Activated CD4-positive, alpha-beta T cell treated with anti-CD3 and anti-CD28 coated beads, Interleukin-2, Interleukin-4, amounts not matched to agents 100 ng/mL and 50 ng/mL, durations not matched to agents 16 hours and 8 hours (primary cell): ENCODE measurements around the gene RBM19.
"Not testable (repeated sequence)": the region's sequence is repeated elsewhere in the genome, so short reads cannot be mapped to it uniquely, and the experiment has no call there.

Source experiments
- DNase-seq: peaks from one replicate; pipeline ENCODE4 v3.0.0-alpha.2; 2020; ENCODE audit warnings: low spot score

RBM19 gene

DNA sequence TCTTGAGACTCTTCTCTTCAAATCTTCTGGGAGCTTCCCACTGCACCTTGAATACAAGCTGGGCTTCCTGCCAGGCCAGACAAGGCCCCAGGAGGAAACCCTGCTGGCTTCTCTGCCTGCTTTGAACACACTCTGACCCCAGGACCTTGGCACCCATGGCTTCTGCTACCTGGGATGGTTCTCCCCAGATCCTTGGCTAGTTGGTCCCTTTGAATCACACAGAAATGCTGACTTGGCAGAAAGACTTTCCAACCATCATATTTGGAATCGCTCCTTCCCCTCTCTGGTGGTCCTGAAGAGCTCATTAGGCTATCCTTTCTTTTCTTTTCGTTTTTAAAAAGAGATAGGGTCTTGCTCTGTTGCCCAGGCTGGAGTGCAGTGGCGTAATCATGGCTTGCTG is 132.7 kb downstream of the RBM19 start:
- DNase-seq, result no peak

DNA sequence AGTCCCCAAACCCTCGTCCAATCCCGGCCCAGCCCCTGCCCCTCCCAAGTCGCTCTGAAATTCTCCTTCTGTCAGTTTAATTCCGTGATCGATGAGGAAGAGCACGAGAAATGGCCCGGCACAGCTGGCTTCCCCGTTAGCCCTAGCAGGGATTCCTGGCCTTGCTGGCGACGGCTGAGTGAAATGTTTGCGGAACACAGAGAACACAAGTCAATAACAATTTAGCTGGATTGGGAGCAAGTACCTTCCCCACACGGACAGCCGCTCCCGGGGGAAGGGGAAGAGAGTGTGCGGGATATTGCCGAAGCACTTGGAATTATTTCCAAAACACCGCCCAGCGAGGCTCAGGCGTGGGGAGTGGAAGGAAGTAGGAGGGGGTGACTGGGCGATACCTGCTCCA is 134.6 kb downstream of the RBM19 start:
- no peak for DNase-seq

DNA sequence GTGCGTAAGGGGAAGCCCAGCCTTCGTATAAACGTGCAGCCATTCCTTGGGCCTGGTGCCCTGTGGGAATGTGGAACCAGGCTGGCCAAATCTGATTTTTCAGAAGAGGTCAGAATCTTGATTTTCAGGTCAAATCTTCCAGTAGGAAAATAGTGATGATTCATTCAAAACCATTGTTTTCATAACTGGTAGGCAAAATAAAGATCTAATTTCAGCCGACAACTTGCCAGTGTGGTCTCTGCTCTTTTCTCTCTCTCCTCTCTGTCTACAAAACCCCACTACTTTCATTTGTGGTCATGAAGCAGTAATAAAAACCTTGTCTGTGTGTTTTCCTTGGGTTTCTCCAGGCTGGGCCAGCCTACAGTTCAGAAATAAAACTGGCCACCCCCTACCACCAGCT is 135.1 kb downstream of the RBM19 start:
- no peak for DNase-seq

DNA sequence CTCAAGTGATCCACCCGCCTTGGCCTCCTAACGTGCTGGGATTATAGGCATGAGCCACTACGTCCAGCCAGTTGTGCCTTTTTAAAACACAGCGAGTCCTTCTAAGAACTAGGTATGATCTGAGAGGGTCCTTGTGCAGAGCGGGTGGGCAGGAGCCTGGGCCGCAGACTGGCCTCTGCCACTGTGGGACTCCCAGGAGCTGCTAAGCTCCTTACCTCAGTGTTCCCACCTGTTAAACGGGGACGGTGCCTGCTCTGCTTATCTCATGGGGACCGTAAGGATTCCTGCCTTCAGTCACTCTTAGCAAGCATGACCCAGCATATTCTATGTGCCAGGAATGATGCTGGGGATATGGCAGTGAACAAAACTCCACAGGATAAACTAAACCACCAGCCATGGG is 136.9 kb downstream of the RBM19 start:
- no peak for DNase-seq

DNA sequence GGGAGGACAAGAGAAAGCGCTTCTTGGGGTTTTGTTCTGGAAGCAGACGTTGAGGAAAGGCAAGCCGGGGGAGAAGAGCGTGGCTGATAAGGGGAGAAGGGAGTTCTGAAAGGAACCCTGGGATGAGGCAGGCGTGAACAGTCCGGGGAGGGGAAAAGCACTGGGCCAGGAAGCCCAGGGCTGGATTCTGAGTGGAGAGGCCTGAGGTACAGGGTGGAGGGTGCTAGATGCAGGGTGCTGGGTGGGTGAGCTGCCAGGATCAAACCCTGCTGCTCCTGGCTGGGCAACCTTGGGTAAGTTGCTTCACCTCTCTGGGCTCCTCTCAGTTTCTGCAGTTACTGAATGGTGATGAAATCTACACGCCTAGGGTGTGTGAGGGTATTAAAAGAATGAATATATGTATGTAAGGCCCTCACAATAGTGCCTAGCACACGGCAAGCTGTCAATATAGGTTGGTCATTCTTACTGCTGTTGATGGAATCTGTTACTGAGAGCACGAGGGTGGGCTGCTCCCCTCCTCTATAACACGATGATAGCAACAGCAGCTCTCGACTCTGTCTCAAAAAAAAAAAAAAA is 138.5 kb downstream of the RBM19 start:
- no peak for DNase-seq

DNA sequence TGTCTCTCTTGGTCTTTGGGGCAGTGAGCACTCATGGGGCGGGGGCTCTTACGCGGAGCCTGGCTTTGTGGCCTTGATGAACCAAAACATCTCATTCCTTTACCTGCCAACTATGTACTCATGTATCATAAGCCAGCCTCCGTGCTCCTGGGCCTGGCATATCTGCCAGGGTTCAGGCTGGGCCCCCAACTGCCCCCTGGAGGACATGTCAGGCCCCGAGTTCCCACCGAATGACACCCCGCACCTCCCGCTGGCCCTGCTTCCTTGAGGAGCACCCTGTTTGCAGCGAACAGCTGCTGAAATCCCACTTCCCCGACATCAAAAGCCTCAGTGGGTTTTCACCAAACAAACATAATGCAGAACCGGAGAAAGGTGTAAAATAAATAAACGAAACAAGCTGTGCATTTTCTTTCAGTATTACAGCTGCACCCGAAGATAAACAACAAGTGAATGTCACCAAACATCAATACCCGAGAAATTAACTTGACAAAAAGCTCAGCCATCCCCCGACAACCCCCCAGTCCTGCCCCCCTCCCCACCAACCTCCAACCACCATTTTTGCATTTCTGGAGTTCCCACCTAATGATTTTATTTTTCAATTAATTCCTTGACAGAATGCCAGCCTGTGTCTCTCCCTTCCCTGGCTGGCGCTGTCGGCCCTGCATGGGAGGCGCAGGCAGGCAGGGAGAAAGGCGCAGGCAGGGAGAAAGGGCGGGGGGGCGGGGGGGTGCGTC is 139.2 kb downstream of the RBM19 start:
- DNase-seq, result no peak

DNA sequence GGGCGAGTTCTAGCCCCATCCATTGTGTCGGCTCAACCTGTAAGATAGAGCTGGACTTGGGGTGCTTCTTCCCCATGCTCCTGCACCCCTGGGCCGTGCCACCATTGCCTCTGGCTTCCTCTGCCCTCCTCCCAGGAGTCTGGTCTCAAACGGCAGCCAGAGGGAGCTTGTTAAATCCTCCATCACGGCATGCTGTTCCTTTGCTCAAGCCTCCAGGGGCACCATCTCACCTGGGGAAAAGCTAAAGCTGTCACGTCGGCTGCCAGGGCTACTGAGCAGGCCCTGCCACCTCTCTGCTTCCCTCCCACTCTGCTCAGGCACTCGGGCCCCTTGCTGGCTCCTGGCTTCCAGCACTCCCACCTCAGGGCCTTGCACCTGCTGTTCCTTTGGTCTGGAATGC is 140.4 kb downstream of the RBM19 start:
- no peak for DNase-seq

DNA sequence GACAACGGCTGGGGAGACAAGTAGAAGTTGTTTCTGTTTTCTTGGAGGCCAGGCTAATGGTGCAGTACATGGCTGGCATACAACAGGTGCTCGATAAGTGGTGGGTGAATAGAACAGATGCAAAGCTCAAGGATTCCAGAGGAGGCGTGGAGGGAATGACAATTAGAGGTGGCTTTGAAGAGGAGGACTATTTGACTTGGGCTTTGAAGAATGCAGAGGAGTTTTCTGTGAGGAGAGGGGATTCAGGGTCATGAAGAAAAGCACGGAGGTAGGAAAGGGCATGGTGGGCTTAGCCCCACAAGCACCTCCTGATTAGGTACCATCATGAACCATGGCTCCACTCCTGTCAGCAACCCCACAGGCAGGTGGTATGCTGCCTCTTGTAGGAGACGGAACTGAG is 142.3 kb downstream of the RBM19 start:
- no peak for DNase-seq

DNA sequence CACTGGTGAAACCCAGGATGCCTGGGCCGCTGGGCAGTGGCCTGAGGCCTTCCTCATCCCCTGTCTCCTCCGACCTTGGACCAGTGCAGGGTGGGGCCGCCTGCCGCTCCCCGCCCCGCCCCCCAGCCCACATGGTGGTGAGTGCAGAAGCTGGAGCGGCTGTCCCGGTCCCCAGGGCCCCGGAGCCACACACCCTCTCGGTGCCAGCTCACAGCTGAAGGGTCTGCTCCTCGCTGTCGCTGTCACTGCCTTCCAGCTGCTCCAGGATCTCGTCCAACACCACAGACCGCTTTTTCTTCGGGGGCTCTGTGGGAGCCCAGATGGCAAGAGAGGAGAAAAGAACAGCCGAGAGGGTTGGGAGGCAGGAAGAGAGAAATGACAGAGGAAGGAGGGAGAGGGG is 143.1 kb downstream of the RBM19 start:
- DNase-seq, result no peak

DNA sequence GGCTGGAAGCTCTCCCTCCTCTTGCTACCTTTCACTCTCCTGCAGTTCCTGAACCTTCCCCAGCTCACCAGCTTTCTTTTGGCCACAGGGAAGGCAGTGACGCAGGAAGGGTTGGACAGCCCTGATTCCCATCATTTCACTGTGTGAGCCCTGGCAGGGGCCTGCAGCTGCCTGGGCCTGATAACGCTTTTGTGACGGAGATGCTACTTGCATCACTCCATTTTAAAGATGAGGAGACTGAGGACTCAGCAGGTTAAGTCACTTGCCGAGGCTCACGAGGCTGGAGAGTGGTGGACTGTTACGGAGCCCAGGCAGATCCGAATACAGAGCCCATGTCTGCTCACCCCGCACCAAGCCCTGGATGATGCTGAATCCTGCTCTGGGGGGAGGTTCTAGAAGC is 145.3 kb downstream of the RBM19 start:
- no peak for DNase-seq

DNA sequence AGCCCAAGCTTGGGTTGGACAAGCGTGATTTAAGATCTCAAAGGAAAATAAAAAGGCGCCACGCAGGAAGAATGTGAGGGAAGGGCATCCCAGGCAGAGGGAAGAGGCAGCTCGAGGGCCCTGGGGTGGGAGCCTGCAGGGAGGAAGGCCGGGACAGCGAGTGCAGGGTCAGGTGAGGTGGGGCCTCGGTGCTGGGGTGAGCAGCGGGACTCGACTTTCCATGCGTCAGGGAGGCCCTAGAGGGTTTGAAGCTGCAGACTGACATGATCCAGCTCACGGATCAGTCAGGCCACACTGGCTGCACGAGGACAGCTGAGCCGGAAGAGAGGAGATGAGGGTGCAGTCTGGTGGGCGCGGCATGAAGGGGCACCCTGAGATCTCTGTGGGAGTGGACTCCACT is 145.8 kb downstream of the RBM19 start:
- DNase-seq, result no peak

DNA sequence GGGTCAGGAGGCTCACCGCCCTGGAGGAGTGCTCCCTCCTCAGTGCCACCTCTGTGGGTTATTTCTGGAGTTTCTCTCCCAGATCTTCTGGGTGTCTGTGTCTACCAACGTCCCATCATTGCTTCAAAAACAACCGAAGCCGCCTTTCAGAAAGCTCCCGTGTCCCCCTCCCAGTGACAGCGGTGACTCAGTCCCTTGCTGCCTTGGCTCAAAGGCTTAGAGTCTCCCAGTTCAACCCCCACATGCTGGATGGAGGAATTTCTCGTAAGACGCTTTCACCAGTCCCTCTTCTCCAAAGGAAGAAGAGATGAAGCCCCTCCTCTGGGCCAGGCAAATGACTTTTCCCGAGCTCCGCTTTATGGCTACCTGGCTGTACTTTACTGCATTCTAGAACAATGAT is 146.6 kb downstream of the RBM19 start:
- no peak for DNase-seq

DNA sequence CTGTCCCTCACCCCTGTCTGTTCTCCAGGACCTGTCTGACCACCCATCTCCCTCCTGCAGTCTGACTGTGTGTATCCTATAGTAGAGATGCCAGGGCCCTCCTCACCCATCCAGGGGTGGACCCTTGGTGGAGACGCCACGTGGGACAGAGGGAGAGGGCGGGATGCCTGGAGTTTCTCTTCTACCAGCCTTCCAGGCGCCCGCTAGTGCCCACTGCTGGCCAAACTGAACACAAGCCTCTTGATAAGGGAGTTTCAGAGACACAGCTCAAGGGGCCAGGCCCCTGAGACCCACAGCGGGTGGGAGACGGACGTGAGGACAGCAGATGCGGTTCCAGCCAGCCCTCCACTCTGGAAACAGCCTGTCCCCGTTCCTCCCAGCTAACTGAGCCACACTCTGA is 147.3 kb downstream of the RBM19 start:
- DNase-seq, result no peak

DNA sequence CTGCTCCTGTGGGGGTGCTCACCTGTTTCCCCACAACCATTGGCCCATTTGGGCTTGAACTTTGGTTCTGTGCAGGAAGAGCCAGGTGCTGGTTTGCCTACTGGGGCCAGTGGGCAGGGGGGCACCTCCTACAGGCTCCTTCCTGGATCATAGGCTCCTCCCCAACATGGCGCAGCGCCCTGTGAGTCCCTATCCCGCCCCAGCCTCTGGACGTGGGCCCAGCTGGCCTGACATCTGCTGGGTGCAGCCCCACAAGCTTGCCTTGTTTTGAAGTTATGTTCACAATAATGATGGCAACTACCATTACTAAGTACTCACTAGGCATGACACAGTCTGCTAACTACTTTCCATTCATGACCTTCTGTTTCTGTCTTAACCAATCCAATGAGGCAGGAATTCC is 147.8 kb downstream of the RBM19 start:
- DNase-seq, result no peak

DNA sequence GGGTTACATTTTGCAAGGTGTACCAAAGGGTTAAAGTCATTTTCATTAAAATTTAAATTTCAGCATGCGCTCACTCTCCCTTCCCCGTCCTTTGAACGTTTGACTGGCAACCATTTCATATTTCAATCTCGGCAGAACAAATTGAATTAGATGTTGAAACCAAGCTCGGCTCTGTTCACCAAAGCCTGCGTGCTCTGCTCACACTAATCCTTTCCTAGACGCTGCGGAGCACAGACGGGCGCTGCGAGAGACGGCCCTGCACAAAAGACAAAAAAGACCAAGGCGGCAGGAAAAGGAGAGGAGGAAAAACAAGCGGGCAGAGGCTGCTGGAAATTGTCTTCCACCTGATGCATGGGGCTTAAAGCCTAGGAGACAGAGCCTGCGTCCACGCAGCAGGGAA is 149.3 kb downstream of the RBM19 start:
- no peak for DNase-seq

DNA sequence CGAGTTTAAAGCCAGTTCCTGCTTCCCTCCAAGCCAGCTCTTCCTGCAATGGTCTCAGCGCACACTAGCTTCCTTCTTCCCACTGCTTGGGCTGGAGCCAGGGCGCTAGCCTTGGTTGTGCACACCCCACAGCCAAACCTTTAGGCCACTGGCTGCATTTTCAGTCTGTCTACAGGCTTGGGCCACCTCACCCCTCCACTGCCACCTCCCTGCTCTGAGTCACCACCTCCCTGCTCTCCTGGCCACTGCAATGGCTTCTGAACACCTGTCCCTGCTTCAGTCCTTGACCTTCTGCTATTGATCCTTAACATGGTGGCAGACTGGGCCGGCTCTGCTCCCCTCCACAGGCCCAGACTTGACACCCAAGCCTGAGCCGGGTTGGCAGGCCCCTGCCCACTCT is 151.1 kb downstream of the RBM19 start:
- DNase-seq, result no peak

DNA sequence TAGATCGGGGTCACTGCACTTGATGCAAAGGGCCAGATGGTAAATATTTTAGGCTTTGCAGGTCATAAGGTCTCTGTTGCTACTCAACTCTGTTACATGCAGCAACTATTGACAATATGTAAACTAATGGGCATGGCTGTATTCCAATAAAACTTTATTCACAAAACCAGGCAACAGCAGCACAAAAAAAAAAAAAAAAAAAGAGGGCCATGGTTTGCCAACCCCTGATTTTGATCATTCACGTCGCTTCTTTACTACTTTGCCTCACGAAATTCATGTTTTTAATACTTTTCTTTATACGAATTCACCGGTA is 152.9 kb downstream of the RBM19 start:
- DNase-seq, result no peak

DNA sequence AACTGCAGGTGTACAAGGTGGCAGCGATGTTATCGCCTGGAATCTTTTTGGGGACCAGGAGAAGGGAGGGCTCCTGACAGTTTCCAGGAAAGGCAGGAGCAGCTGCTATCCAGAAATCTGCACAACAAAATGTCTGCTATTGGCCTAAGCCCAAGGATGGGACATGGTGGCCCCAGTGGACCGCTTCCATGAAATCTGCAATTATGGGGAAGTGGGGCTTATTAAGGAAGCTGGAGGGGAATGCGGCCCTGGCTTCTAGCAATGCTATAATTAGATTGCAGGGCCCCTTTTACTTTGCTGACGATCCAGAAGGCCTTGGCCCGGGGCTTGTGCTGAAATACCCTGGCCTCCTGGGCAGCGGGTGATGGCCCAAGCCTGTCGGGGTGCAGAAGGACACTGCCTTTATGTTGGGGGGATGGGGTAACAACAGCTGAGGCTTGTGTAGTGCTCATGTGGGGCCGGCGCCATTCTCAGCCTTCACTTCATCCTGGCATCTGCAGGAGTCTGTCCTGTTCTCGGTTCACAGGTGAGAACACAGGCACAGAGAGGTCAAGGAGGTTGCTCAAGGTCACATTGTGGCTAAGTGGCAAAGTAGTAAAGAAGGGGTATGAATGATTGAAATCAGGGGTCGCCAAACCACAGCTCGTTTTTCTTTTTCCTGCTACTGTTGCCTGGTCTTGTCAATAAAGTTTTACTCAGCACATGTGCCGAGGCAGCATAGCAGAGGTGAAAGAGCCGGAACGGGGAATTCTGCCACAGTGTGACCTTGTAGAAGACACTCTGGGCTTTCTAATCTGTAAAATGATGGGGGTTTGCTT is 153.5 kb downstream of the RBM19 start:
- no peak for DNase-seq

DNA sequence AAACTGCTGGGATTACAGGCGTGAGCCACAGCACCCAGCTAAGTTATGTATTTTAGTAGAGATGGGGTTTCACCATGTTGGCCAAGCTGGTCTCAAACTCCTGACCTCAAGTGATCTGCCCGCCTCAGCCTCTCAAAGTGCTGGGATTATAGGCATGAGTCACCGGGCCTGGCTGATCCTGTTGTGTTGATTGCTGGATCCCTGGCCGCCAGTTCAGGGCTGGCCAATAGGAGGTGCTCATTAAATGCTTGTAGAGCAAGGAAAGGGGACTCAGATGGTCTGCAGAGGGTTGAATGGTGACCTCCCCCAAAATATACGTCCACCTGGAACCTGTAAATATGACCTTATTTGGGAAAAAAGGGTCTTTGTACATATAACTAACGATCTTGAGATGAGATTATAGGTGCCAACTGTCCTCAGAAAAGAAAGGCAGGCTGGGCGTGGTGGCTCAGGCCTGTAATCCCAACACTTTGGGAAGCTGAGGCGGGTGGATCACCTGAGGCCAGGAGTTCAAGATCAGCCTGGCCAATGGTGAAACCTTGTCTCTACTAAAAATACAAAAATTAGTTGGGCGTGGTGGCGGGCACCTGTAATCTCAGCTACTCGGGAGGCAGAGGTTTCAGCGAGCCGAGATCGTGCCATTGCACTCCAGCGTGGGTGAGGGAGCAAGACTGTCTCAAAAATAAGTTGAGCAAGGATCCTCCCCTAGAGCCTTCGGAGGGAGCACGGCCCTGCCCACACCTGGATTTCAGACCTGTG is 156.5 kb downstream of the RBM19 start:
- DNase-seq, result not testable (repeated sequence)

DNA sequence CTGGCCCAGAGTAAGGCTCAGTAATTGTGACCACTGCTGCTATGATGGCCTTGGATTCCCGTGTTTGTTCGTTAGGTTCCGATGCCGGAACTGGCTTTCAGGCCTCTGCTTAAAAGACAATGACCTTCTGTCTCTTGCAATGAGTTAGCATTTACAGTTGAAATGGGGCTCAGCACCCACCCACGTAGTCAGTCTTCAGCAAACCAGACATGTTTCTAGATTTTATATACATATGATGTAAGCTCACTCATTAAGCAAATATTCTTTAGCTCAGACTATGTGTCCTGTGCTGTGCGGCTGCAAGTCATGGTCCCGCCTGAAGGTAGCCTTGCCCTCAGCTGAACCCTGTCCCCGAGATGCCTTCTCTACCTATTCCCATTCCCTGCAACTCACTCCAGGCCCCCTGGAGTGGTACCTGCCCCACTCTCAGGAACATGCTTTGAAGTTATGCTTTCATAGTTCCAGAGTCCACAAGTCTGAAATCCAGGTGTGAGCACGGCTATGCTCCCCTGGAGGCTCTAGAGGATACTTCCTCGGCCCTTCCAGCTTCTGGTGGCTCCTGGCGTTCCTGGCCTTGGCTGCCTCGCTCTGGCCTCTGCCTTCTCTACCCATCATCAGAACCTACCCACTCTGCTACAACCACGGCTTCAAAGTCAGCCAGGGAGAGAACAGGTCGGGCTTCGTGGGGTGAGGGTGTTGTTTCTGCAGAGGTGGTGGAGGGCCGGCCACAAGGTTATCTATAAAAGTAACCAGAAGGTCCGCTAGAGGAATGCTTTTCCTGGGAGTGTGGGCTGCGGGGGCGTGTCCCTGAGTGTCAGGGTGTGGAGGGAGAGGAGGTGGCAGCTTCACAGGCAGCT is 157.8 kb downstream of the RBM19 start:
- DNase-seq, result no peak

DNA sequence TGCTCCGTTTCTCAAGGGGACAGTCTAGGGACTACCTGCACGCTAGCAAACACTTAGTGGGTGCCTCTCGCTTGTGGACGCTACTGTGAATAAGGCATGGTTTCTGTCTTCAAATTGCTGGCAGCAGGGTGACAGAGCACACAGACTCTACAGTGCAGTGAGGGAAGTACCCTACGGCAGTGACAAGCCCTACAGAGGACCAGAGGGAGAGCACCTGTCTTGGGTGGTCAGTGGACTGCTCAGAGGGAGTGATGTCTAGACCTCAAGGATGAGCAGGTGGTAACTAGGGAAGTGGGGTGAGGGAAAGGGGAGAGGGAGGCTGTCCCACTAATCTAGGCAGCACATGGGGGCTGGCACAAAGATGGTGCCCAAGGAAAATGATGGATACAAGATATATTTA is 160.5 kb downstream of the RBM19 start:
- no peak for DNase-seq
